HG03280 (cell line): ENCODE results near the gene ZYX.
"Not testable (repeated sequence)": the region's sequence is repeated elsewhere in the genome, so short reads cannot be mapped to it uniquely, and the experiment has no call there.

Source experiments
- ATAC-seq: cut with Tn5 transposase; IDR thresholded peaks from one replicate; pipeline ENCODE4 v1.9.1; 2021; ENCODE audit warnings: mild to moderate bottlenecking, moderate library complexity; ENCODE audit not compliant: unreplicated experiment

The ZYX gene

DNA sequence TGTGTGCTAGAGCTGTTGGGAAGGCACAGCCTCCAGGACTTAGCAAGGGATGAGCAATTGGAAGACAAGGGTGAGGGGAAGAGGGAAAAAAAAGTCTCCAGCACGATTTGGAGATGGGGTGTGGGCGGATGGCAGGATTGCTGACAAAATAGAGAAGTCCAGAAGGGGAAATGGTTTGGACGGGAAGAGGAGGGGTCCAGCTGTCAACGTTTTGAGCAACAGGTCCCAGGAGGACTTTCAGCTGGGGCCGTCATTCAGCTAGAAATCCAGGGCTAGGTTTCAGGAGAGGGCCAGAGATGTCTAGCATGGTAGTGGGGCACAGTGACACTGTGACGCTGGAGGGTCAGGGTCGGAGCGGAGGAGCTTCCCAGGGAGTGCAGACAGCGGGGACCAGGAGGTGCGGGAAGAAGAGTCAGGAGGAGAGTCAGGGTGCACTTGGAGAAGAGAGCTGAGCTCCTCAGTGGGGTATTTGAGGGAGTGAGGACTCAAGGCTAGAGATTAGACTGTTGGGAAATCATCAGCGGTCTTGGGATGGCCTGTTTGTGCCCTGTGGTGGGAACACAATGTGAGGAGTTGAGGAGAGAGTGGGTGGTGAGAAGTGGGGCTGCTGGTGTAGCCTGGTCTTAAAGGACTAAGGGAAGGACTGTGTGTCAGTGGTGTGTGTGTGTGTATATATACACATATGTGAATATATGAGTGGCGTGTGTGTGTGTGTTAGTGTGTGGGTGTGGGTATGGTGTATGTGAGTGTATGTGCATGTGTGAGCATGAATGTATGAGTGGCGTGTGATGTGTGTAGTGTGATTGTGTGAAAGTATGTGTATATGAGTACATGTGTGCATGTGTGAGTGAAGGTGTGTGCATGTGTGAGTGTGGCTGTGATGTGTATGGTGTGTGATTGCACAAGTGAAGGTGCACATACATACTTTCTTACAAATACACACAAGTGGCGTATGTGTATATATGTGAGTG, 3.8 kb downstream of the ZYX start:
- no peak for ATAC-seq

DNA sequence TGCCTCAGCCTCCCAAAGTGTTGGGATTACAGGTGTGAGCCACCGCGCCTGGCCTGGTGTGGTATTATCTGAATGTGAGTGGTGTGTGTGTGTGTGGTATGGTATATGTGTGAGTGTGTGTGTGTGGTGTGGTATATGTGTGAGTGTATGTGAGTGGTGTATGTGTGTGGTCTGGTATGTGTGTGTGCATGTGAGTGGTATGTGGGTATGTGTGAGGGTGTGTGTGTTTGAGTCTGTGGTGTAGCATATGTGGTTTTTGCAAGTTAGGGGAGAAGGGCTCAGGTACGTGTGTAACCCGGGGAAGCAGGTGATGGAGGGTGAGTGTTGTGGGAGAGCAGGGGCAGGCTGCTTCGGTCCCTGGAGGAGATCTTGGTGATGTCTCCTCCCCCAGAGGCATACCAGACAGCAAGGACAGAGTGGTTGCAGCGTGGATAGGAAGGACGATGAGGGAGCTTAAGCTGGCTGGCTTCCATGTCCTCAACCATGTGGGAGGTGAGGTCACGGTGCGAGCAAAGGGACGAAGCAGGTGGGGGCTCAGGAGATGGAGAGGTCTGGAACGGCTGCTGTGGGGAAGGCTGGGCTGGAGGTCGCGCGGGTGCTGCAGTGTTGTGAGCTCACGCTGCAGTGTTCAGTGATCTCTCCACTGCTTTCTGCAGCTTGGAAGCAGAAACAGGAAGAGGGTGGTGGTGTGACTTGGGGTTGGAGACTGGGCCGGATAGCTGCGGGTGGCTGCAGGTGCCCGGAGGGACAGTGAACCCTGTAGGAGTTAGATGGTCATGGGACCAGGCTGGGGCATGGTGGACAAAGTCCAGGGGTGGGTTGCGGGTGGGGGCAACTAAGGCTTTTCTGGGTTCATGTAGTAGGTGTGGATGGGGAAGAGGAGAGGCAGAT, 5.0 kb downstream of the ZYX start:
- ATAC-seq, result no peak

DNA sequence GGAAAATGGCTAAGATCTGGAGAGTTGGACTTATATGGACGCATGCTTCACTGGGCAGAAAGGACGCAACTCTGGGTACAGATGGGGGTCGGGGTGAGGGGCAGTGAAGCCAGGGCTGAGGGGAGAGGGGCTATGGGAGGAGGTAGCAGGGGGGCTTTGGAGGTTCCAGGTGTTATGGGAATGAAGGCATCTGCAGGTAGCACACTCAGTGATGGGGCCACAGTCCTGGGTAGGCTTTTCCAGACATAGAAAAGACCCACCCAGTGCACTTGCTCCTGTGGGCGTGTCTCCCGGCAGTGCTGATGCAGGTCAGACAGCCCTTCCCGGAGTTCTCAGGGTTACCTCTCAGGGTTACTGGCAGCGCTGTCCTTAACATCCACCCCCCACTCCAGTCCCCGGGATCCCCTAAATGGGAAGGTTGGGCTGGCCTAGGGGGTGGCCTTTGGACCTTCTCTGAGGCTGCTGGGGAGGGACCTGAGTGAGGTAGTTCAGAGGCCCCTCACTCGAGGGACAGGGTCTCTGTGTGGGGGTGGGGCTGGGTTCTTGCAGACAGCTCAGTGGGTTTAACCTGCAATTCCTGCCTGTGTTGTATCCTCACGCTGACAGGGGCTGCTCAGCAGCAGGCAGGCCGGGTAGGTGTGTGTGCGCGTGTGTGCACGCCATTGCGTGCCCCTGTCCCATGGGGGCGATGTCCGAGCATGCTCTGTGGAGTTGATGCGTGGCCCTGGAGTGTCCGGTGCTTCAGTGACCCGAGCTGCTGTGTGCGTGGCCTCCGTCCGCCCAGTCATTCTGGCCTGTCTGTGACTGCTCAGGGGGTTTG, 6.2 kb downstream of the ZYX start:
- no peak for ATAC-seq

GRCh38 chr7:143388051-143388450, 6.9 kb downstream of the ZYX start:
- ATAC-seq, result no peak

DNA sequence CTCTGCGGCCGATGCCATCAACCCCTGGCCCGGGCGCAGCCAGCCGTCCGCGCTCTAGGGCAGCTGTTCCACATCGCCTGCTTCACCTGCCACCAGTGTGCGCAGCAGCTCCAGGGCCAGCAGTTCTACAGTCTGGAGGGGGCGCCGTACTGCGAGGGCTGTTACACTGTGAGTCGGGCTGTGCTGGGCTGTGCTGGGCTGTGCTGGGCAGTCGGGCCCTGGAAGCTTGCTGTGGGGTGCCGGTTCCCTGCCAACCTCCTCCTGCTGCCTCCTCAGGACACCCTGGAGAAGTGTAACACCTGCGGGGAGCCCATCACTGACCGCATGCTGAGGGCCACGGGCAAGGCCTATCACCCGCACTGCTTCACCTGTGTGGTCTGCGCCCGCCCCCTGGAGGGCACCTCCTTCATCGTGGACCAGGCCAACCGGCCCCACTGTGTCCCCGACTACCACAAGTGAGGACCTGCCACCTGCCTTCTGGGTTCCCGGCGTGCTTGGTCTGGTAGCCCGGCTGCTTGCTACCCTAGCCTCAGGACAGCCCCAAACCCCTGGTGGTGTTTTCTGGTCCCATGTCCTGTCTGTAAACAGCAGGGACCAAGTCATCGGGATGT, 7.5 kb downstream of the ZYX start:
- ATAC-seq, result no peak

- no peak for ATAC-seq
These were observed 8.4 kb downstream of the ZYX start for GRCh38 chr7:143389316-143390103.

DNA sequence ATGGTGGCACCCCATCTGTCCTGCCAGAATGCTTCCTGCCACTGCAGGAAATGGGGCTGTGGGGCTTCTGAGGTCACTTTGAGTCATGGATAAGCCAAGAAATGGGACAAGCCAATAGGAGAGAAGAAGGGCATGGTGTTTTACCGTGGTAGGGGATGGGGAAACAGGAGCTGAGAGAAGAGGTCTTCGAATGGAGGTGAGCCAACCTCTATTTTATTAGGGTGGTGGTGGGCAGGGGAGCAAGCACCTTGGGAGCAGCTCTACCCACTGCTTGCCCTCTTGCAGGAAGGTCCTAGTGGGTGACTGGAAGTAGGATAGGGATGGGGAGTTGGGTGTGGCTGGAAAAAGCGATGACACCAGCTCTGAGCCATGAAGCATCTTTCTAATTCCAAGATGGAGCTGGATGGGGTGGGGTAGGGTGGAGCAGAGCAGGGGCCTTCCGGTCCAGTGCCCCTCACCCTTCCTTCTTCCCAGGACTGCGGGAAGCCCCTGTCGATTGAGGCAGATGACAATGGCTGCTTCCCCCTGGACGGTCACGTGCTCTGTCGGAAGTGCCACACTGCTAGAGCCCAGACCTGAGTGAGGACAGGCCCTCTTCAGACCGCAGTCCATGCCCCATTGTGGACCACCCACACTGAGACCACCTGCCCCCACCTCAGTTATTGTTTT, 9.1 kb downstream of the ZYX start:
- ATAC-seq, result no peak

- ATAC-seq, result no peak
These were observed 9.7 kb downstream of the ZYX start for GRCh38 chr7:143390773-143391317.

DNA sequence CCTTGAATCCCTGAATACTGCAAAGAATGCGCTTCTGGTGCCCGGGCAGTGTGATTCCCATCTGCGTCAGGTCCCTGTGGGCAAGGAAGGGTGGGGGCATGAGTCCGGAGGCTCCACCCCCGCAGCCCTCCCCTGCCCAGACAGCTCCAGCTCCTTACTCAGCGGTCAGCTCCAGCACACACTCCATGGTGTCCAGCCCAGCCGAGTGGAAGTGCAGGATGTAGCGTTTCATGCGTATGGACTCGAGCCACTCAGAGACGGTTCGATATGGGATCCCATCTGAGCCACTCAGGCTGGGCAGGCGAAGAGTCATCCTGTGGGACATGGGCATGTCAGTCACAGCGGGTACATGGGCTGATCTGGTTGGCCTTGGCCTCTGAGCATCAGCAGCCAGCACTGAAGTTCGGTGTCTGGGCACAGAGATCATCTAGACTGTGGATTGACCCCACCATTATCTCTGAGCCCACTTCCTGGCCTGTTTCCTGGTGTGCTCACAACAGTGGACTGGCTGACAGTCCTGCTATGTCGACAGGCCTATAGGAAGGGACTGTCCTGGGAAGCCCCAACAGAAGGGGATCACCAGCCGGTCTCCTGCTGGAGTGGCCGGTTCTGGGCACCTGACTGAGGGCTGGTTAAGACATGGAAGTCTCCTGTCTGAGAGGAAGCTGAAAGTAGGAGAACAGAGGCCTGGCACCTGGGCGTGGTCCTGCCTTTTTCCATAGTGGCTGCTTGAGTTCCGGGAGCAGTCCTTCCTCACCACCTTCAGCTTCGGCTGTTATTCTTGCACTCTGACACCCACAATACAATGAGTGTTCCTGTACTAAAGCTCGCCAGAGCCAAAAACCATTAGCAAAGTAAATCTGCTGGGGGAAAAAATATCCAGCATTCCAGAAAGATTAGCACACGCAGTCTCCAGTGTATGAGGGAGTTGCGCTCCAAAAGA, 10.6 kb downstream of the ZYX start:
- no peak for ATAC-seq

GRCh38 chr7:143392427-143392826, 11.3 kb downstream of the ZYX start:
- ATAC-seq, result not testable (repeated sequence)

DNA sequence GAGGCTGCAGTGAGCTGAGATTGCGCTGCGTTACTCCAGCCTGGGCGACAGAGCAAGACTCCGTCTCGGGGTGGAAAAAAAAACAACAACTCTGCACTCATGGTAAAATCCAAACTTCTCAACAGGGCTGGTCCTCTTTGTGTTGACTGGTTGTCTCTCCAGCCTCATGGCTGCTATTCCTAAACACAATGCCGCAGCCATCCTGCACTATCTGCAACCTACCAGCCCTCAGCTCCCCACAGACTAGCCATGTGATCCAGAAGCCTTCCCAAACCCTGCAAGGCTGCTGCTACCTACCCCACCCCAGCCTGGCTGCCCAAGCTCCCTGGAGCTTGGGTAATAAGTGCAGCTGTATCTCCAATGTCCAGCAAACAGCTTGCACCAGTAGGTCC, 11.7 kb downstream of the ZYX start:
- ATAC-seq, result no peak

GRCh38 chr7:143393267-143394041, 12.3 kb downstream of the ZYX start:
- no peak for ATAC-seq

DNA sequence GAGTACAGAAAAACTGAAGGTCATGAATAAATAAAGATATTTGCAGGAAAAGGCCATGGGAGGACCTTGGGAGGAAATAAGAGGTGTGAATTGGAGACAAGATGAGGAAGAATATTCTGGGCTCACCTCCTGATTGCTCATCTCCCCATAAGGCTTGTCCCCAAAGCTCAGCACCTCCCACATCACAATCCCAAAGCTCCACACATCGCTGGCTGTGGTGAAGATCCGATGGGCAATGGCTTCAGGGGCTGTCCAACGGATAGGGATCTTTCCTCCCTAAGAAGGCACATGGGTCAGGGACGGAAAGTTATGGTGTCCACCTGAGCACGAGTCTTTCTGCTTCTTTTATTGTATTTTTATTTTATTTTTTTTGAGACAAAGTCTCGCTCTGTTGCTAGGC, 12.9 kb downstream of the ZYX start:
- no peak for ATAC-seq

DNA sequence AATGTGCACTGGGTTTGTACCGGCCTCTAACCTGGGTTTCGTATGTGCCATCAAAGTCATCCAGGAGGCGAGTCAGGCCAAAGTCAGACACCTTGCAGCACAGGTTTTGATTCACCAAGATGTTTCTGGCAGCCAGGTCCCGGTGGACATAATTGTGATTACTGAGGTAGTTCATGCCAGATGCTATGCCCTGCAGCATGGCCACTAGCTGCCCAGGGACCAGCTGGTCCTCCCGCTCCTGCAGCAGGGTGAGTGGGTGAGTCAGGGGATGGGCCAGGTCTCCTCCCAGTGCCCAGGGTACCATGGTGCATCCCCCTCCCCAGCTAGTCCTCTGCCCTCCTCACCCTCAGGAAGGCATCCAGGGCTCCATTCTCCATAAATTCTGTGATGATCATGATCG, 13.6 kb downstream of the ZYX start:
- no peak for ATAC-seq

DNA sequence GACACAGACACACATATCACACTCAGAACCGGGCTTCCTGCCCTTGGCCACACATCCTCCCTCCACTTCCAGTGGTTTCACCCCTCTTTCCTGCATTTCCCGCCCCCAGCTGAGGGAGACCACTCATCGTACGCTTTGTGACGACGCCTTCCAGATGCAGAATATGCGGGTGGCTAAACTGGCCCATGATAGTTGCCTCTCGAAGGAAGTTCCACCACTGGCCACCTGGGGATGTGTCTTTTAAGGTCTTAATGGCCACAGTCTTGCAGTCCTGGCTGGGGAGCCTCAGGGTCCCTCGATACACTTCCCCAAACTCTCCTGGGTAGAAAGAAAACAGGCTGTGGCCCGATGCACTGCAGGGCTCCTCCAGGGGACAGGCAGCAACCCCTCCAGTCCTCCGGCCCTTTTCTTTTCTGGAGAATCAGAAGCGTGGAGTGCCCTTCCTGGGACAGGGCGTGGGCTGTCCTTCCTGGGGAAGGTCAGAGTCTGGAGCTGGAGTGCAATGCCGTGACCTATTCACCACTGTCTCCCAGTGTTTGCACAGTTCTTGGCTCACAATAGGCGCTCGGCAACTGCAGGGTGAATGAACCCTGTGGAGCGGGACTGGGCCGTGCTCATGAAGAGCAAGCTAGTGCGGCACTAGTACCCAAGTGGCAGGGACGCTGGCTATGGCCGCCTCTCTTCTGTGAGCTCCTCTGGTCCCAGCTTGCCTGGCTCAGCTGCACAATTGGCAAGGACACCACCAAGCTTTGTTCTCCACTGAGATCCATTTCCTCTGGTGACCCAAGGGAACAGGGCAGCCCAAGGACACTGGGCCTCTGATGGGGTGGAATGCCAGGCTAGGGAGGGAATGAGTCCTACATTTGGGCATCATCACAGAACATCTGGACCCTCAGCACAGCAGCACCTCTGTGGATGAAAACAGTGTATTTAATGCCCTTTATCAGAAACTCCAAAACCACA, 14.3 kb downstream of the ZYX start:
- ATAC-seq, result no peak

GRCh38 chr7:143396182-143396581, 15.0 kb downstream of the ZYX start:
- ATAC-seq, result no peak
